Measurements from ENCODE around the gene ZBTB9.

- TF ChIP-seq POLR2AphosphoS5 (IDR thresholded peaks at IDR 0.05) (no peak), POLR2A (IDR thresholded peaks at IDR 0.05) (no peak), CTCF (IDR thresholded peaks at IDR 0.05) (no peak)
Observed at GRCh38 chr6:33490621-33491020, 36.2 kb downstream of the ZBTB9 start.

Data from gastroesophageal sphincter (tissue), 3 donors.